CD4-positive, alpha-beta T cell treated with Interleukin-15 for 4 hours (primary cell): ENCODE results near the gene ACADS.
A peak's percentile ranks its signal among the peaks of the same experiment; 100 is the strongest.

ENCODE experiments used
- DNase-seq: peaks from one replicate; pipeline ENCODE4 v3.0.0-alpha.2; 2020; ENCODE audit warnings: low spot score

The ACADS gene, protein sequence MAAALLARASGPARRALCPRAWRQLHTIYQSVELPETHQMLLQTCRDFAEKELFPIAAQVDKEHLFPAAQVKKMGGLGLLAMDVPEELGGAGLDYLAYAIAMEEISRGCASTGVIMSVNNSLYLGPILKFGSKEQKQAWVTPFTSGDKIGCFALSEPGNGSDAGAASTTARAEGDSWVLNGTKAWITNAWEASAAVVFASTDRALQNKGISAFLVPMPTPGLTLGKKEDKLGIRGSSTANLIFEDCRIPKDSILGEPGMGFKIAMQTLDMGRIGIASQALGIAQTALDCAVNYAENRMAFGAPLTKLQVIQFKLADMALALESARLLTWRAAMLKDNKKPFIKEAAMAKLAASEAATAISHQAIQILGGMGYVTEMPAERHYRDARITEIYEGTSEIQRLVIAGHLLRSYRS

DNA sequence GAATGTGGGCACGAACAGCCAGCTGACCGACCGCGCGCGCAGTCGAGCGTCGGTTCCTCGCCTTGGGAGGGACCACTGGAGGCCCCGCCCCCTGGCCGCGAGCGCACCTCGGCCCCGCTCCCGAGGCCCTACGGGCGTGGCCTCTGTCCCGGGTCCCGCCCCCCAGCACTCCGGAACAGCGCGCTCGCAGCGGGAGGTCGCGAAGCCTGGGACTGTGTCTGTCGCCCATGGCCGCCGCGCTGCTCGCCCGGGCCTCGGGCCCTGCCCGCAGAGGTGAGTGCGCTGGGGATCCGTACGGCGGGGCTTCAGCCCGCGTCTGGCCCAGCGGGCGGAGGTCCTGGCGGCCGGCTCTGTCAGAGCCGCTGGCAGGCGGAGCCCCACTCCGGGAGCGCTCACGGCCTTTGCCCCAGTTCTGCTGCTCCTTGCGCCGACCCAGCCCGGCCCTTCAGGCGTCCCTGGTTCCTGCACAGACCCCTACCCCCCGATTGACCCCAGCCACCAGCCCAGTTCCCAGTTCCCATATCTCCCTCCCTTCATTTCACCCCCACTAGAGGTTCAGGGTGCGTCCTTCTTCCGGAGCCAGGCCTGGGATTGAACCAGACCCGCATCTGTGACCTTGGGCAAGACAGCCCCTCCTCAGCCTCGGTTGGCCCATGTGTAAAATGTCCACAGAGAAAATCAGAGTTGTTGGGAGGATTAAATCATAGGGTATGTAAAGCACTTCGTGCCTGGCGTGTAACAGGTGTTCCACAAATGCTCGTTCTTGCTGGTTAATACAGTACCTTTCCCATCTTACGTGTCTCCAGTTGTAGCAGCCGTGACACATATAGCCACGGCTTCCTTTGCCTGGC lies at the start of gene ACADS:
Gene ACADS, plus strand, starts transcription at position 168 of the 851 bp plus-strand sequence. Its CDS starts 60 bp downstream, at position 228.
- DNase-seq = peak; percentile 85

DNA sequence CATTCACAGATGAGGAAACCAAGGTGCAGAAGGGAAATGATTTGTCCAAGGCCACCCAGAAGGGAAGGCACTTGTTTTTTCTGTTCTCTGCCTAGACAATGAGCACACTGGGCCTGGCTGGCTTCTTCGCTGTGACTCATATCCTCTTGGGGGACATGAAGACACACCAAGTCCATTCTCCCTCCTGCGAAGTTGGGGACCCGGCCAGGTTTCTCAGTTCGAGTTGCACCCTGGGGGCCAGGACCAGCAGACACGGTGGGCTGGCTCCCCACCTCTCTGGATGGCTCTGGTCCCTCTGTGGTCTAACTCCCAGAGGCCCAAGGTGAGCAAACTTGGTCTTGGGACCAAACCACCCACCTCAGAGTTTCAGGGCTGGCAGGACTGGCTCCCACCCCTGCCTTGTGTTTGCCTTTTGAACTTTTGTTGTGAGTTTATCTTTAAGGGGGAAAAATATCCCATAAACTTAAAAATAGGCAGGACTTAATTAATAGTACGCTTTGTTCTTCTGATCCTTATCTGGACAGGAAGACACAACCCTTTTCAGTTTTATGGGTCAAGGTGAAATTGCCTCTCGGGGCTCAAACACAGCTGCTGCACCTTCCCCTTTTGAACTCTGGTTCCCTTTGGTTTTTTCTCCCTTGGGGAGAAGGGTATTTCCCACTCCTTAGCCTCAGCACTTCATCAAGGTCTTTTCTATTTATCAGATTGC lies 47.7 kb upstream of the ACADS start:
- DNase-seq = no peak

DNA sequence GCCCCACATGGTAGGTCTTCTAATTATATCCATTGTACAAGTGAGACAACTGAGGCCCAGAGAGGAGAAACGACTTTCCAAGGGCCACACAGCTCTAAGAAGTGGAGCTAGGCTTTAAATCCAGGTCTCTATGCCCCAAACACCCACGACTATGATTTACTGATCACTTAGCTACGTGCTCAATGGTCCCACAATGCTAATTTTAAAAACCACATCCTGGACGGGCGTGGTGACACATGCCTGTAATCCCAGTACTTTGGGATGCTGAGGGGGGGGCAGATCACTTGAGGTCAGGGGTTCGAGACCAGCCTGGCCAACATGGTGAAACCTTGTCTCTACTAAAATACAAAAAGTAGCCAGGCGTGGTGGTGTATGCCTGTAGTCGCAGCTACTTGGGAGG lies 47.1 kb upstream of the ACADS start:
- DNase-seq = no peak

DNA sequence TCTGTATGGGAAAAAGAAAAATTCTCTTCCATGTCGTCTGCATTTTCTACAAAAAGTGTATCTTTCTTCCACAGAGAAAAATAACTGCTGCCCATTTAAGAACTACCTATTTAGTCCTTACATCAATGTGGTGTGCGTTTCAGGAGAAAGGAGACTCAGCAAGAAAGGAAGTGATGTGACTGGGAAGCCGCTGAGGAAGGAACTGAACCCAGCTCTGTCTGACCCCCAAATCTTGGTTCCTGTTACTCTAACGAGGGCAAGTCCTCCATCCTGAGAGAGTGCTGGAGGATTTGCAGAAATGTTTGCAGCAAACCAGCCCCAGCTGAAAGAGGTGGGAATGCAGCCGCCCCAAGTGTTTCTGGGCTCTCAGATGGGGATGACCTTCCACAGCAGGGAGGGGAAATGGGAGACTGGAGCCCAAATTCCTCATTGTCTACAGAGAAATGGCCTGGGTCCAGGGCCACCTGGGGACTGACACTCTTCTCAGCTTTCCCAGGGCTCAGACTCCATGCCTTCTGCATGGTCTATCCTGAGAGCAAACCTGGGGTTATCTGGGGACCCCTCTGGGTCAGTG lies 45.4 kb upstream of the ACADS start:
- DNase-seq = no peak

DNA sequence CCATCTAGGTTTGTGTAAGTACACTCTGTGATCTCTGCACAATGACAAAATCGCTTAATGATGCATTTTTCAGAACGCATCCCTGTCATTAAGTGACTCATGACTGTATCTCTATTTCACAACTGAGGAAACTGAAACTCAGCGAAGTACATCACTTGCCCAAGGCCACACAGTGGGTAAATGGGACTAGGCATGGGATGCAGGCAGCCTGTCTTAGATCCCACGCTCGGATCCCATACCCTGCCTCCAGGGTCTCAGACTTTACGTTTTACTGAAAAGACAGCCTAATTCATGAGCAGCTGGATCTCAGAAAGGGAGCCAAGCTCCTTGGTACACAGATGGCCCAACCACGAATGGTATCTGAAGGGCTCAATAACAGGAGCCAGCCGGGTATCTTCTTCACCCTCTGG lies 41.1 kb upstream of the ACADS start:
- no peak for DNase-seq

DNA sequence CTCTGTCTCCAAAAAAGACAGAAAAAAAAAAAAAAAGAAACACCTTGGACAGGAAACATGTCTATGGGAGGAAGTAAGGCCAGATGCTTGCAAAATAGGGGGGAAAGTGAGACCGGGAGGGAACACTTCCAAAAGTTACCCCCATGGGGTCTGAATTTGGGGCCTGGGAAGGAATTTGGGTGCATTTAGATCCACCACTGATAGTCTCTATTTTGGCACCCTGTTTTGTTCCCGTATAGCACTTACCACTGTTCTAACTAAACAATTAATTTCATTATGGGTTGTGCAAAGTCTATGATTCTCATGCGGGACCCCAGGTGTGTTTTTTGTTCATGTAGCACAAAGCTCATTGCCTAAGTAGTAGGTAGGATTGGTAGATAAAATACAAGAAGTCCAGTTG lies 40.1 kb upstream of the ACADS start:
- DNase-seq = no peak

DNA sequence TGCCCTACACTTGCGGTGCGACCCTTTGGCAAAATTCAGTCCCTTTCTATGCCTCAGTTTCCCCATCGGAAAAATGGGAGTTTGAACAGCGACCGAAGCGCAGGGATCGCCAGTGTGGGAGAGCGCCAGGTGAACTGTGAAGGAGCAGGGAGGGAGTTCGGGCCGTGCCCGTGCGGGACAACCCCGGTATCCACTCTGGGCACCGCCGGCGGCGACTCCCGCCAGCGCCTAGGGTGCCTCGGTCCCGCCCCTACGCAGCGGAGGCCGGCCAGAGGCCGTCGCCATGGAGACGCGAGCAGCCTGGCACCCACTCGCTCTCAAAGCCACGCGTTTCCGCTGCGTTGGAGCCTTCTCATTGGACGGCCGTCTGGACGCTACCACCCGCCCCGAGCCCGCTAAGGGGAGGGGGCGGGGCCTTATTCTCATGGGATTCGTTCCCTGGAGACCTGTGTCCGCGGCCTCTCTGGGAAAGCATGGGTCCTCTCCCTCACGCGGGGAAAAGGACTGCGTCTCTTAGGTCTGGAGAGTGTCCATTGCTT lies 39.4 kb upstream of the ACADS start:
- peak; percentile 97 for DNase-seq

DNA sequence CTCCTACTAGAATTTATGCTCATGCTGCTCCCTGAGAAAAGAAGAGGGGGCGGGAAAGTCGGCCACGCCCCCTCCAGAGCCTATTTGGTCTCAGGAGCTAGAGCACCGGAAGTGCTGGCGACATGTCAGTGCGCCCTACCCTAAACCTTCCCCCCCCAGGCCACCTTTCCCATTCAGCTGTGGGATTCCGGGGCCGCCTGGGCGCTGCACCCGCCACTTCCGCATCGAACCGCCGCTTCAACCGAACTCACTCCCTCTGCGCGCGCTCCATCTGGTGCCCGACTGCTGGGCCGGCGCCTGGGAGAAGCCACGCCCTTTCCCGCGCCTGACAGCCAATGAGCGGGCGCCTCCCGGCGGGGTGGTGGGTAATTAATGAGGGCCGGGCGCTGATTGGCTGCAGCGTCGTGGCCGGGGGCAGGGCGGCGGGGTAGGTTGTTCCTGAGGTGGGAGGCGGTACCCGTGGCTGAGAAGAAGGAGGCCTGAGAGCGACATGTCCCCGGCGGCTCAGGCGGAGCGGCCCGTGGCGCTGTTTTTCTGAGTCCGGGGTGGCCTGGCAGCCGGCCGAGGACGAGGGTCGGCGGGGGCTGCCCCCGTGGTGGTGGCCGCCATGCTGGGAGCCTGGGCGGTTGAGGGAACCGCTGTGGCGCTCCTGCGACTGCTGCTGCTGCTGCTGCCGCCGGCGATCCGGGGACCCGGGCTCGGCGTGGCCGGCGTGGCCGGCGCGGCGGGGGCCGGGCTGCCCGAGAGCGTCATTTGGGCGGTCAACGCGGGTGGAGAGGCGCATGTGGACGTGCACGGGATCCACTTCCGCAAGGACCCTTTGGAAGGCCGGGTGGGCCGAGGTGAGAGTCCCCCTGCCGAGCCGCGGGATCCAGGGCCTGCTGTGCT lies 38.7 kb upstream of the ACADS start, which contains the start of gene MLEC:
Gene MLEC, plus strand, starts transcription at position 460 of the 888 bp plus-strand sequence. Its CDS starts 148 bp downstream, at position 608.
- peak; percentile 99 for DNase-seq

DNA sequence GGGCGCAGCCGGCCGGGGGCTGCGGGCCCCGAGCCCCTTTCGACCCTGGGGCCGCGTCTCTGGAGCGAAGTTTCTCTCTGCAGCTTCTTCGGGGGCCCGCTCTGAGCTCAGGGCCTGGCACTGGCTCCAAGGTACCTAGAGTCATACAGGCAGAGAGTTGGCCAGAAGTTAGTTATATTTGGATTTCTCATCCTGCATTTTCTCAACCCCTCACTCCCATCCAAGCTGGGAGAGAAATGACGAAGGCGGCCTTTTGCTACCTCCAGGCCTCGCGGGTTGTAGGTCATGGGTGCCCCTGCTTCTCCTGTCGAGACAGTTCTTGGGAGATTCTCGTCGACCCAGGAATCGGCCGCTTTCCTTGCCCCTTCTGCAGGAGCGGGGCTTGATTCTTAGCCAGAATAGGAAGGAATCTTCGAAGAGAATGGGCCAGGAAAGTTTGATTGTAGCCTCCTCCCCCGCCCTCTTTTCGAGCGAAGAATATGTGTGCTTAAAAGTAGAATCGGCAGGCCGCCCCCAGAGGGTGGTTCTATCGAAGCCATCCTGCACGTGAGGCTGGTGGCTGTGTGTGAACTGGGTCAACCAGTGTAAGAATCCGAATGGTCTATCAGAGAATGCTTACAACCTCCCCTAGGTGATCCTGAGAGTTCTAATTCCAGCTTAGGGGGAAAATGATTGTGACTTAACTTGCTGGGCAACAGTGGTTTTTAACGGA lies 37.9 kb upstream of the ACADS start:
- DNase-seq = peak; percentile 16

DNA sequence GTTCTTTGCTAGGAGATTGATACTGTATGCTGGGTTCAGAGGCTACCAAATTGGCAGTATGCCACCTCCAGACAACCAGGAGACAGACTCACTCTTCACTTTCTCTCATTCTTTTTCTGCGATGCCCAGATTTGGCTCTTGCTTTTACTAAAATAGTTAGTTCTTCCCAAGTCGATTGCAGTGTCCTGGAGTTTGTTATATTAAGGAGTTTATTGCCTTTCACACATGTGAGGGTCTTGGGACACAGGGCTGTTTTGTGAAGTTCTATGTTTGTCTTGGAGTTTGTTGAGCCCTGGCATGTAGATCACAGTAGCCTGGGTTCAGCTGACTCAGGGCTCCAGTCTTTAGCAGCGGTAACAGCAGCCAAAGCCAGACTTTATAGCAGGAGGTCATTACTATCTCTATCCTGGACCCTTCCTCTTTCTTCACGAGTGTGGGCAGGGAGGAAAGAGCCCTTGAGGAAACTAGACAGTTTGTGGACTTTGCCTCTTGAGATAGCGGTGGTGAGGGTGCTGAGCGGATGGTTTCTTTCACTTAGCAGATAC lies 37.0 kb upstream of the ACADS start:
- no peak for DNase-seq

DNA sequence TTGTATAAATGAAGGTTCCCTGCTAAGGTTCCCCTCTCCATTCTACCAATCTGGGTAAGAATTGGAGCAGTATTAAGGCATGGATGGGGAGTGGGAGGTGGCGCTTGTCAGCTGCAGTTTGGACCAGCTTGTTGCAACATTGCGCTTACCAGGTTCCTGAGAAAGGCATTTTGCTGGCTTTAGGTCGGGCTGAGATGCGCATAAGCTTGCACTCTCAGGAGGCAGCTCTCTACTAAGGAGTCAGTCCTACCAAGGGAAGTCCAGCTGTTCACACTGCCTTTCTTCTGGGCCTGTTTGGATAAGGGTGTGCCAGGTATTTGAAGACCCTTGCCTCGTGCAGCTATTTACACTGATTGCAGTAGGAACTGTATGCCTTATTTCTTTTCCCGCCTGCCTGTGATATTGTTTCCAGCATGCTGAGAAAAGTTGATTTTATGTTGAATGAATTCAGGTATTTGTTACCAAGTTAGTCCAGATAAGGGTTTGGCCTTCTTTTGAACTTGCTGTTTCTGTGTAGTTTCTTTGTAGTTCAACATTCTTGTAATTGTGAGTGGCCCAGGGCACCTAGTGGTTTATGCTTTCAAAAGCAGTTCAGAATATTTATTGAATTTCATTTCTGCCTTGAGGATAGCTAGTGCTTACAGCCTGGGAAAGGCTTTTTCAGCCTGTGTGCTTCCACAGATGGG lies 36.1 kb upstream of the ACADS start:
- DNase-seq = no peak

DNA sequence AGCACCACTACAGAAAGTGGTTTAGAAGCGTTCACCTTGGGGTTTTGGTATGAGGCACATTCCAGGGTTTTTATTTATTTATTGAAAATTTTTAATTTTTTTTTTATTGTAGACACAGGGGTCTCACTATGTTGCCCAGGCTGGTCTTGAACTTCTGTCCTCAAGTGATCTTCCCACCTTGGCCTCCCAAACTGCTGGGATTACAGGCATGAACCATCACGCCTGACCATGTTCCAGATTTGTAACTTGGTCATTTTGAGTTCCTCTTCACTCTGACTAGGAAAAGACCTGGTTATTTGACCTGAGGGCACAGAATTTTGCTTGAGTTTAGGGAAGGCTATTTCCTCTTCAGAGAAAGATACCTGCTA lies 35.6 kb upstream of the ACADS start:
- DNase-seq = no peak

DNA sequence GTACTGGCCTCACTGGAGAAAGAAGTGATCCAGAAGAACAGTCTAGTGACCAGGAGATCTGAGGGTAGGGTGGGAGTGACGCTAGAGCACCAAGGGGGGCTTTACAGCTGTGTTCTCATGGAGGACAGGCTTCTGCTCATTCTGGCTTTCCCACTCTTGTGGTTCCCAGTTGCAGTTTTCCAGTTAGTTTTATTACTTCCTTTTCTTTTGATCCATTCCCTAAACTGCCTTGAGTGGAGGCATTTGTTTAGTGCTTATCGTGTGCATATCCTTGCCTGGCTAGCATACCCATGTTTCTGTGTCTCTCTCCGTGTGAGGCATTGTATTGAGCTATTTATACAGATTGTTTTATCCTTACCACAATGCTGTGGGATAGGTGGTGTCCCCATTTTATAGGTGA lies 34.6 kb upstream of the ACADS start:
- no peak for DNase-seq

DNA sequence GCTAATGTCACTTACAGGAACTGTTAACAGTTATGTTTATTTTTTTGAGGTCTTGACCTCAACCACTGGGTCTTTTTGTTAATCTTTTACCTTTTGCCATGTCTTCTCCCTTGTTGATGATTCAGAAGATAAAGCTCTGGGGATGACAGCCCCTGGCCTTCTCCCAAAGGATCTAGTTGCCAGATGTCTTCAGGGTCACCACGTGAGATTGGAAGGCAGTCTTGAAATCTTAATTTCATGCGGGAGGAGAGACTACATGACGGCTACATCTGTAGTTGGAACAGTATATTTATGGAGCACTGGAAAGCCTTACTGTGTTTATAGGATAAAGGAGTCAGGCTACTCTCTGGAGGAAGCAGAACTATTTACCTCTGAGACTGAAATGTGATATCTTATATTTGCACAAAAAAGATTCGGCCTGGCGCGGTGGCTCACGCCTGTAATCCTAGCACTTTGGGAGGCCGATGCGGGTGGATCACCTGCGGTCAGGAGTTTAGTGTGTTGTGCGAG lies 33.0 kb upstream of the ACADS start:
- DNase-seq = no peak

DNA sequence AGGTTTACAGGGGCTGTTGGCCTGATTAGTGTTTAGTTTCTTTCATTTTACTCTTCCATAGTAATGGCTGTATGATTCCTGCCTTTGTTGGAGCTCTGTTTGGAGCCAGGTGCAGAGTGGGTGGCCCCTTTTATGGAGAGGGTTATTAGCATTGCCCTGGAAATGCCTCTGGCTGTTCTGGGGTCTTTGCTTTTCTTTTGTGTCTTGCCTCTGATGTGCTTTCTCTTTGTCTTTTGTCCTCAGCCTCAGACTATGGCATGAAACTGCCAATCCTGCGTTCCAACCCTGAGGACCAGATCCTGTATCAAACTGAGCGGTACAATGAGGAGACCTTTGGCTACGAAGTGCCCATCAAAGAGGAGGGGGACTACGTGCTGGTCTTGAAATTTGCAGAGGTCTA lies 31.8 kb upstream of the ACADS start:
- DNase-seq = no peak

DNA sequence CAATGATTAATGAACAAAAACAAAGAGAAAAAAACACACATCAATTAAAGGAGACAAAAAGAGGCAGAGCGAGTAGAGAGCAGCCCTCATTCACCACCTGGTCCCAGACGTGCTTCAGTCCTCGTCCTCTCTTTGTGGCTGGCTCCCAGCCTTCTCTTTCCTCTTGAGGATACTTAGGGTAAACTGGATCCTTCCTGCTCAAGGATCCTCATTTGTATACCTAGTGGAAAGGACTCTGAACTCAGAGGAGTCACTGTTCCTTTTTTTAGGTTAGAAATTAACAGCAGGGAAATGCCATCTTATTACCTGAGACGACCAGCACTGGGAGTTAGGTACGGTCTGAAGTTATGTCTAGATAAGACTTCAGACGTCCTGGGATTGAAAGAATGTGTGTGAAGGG lies 29.0 kb upstream of the ACADS start:
- DNase-seq = no peak

DNA sequence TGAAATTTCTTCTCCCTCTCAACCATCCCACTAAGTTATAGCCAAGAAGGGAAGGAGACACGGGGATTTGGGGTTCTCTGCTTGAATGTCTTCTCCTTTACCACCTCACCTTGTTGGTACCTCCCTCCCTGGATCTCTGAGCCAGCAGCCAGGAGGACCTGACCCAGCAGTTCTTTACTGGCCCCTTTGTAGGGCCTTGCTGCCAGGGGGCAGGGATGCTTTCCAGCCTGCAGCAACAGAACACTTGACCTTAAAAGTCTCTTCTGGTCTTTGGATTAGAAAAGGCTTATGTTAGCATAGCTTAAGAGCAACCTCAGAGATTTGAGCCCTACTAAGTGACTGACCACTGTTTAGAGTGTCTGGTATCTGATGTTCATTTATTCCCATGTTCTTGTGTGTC lies 28.3 kb upstream of the ACADS start:
- no peak for DNase-seq

DNA sequence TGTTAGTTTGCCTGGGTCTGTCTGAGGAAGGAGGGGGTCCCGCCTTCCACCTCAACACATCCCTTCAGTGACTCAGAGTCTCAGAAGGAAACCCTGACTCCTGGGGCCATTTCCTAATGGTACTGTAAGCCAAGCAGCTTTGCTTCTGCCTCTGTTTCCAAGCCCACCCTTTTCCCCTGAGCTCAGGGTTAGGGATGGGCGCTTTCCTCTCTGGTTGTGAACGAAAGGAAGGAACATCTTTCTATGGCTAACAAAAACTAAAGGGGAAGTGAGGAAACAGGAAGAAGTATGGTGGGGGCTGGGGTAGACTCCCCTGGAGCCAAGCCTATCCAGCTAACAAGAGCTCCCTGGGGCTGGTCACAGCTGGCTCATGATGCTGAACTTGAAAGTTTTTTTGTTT lies 27.0 kb upstream of the ACADS start:
- DNase-seq = no peak

DNA sequence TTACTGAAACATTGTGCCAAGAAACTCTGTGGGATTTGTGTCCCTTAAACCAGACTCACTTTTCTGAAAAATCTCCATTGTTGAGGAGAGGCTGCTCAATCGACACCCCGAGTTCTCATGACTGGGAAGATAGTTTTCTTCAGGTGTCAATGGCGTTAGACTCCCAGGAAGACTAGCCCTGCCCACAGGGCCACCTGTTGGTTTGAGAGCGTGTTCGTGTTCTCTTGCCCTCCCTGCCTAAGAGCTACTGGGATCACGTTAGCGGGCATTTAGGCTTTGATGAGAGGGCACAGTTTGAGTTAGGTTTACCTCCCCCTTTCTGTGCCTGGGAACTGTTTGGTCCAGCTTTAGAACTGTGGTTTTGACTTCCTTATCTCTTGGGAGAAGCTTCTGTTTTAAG lies 26.1 kb upstream of the ACADS start:
- no peak for DNase-seq
